Mammary epithelial cell (primary cell): ENCODE results near the gene TPM3.

Experiments used
- CTCF ChIP-seq, 2 donors: IDR thresholded peaks in 1 of 2; conservative IDR thresholded peaks in 1 of 2; 2 replicates each; pipeline ENCODE4 v1.5.1; 2011 to 2012; ENCODE audit warnings: inconsistent platforms in 2 of 2, low read length in 2 of 2, mild to moderate bottlenecking in 2 of 2, control low read depth in 1 of 2, low read depth in 1 of 2; ENCODE audit not compliant: insufficient read depth in 1 of 2; ENCODE audit errors: extremely low read depth in 1 of 2
- EZH2 ChIP-seq: IDR thresholded peaks from 2 replicates; pipeline ENCODE4 v1.6.1; 2012; ENCODE audit warnings: low read length, inconsistent platforms, borderline replicate concordance

DNA sequence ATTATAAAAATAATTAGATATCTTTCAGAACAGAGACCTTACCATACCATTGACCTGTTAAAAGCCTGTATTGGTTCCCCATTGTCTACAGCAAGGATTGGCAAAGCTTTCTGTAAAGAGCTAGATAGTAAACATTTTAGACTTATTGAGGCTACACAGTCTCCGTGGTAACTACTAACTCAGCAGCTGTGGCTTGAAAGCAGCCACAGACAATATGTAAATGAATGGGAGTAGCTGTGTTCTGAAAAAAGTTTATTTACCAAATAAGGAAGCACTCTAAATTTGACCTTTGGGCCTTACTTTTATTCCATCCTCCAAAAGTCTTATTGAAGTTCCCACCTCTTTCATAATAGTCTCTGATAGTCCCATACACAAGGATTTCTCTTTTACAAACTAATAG, 76.7 kb downstream of the TPM3 start:
- TF ChIP-seq CTCF (conservative IDR thresholded peaks at IDR 0.05 in 1 of 2, IDR thresholded peaks at IDR 0.05 in 1 of 2; ENCODE audit: extremely low read depth in 1 of 2, insufficient read depth in 1 of 2, low read depth in 1 of 2, low read length in 2 of 2) (no peak), EZH2 (no peak)
